Superior temporal gyrus (tissue), 1 donor: ENCODE measurements around the gene RSPO3.
A peak's percentile ranks its signal among the peaks of the same experiment; 100 is the strongest.

Source experiments
- DNase-seq: peaks from one replicate; pipeline ENCODE4 v3.0.0-alpha.2; 2016; ENCODE audit errors: extremely low spot score

Gene RSPO3

DNA sequence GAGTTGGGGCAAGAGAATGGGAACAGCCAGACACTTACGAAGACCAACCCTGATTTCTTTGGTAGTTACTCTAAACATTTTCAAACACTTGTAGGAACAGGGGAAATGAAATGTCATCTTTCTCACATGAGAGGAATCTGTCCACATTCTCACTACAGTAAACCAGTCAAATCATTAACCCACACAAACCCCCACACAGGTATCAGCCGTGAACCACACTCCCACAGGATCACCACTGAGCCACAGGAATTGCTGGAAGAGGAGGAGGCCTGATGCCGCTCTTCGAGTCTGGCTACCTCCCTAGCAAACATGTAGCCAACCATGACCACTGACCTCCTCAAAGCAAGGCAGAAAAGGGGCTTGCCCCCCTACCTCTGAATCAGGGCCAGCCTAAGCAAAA, 6.9 kb upstream of the RSPO3 start:
- DNase-seq: no peak

DNA sequence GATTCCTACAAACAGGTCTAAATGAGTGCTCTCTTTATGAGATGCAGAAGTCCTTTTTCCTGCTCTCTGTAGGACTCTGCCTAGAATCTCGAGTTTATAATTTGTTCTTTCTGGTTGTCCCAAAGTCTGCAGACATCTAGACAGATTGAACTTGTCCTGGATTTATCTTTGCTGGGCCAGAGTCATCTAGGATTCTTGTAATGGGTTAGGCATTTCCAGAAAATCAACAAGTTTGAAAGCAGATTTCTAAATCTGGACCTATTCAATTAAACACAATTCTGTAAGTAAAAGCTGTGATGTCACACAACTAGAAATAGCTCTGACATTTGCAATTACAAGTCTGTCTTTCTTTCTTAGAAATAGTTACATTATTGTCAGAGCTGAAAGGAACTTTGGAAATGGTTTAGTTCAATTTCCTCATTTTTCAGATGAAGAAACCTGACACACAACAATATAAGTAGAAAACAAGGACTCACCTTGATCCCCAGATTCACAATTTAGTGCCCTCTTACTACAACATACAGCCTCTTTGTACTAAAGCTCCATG, 4.2 kb upstream of the RSPO3 start:
- DNase-seq: no peak

DNA sequence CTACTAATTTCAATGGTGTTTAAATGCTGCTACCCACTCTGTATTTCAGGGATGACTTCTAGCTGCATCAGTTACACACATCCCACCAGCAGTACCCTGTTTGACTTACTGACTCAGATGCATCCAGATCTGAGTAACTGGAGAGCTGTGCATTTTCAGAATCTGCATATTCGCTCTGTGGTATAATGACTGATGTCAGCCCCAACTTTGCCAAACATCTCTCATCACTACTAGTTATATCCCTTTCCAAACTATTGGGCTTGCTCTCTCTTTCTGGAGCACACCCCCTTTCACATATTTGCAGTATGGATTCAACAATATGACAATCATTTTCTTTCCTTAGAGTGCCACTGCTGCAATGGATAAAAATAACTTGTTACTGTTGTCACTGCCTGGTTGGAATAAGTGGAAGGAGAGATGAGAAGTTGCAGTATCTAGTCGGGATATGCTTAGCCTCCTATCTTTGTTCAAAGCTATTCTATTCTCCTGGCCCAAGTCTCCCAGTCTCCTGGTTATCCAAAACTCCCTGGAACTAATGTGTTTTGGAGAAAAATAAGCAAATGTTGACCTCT, 3.3 kb upstream of the RSPO3 start:
- DNase-seq: no peak

DNA sequence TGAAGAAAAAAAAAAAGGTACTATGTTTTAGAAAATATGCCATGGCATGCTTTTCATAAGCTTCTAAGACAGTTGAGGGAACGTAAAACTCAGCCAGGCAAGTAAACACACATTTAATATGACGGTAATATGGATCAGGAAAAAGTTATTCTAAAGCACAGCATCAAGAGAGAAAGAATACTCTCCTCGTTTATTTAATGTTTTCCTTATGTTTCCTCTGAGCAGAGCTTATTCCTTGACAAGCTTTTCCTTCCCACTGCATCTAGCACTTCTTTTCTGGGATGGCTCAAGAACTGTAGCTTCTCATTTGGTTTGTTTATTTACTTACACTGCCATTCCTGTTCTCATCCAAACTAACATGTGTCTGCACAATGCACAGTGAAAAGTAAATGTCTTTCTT, 2.7 kb upstream of the RSPO3 start:
- no peak for DNase-seq

- no peak for DNase-seq
Measured at GRCh38 chr6:127117979-127118297, 533 bp upstream of the RSPO3 start.

DNA sequence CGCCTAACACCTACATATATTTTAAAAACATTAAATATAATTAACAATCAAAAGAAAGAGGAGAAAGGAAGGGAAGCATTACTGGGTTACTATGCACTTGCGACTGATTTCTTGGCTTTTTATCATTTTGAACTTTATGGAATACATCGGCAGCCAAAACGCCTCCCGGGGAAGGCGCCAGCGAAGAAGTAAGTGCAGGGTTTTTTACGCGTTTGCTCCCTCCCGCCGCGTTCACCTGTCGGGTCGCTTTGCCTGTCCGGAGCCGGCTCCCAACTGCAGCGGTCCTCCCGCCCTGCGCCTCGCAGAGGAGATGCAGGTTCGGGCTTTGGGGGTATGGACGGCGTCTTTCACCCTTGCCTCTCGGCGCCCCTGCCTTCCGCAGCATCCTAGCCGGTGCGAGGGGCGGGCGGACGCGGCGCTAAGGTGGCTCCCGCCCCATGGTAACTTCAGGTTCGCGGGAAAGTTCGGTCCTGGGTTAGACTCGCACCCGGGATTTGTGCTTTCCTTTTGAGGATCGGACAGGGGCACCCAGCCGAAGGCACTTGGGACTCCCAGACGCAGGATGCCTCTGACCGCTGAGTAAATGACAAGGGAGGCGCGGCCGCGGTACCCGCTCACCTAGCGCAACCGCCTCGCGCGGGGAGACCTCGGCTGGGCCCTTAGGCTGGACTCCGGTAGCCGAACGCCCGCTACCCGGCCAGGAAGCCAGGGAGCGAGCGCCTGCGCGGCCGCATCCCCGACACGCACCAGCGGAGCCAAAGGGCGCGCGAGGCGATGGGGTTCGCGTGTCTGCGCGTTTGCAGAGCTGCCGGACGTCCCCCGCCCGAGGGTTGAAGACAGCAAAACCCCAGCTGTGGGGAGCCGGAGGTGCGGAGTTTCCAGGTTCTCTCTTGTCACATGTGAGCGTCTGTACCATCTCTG, 891 bp downstream of the RSPO3 start:
- DNase-seq: no peak

DNA sequence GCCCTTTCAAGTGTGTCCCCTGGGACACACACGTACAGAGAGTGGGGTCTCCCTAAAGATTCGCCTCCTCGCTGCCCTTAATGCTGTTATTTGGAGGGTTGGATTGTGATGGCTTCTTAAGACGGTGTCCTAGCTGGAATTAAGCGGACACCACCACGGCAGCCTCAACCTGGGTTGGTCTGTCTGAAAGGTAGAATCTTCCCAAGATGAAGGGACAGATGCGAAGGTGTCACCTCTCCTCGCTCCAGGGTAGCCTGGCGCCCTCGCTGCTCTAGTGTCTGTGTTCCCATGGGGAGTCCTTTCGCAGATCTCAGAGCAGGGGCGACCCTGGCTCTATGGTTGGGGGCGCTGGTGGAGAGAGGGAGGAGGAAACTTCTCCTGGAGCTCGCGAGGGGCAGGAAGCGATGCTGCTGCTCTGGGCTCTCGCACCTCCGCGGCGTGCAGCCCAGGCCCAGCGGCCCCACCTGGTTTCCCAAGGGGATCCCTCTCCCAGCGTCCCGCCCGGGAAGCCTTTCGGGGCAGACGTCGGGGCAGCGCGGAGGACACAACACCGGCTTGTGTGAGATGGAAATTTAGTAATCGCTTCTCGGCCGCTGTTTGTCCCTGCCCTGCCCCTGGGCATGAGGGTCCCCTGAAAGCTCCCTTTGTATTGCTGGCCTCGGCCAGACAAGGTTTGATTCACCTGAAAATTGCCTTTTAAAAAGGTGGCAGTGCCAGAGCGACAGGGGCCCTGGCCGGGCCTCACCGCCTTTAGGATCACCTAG, 1.7 kb downstream of the RSPO3 start:
- no peak for DNase-seq

- peak; percentile 81 for DNase-seq
Measured at GRCh38 chr6:127120787-127121636, 2.5 kb downstream of the RSPO3 start.

DNA sequence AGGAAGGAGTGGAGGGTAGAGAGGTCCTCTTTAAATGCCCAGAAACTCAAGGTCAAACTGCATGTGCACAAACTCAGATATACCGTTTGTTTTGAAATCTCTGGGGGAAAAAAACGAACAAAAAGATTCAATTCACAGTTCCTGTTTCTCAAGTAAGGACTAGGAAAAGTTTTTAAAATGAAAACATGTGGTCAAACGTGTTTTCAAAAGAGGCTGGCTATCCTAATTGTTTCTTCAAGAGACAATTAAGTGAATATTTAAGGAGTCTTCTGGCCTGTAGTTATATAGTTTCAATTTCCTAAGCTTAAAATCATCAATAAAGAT, 3.1 kb downstream of the RSPO3 start:
- no peak for DNase-seq

GRCh38 chr6:127124172-127124571, 5.7 kb downstream of the RSPO3 start:
- DNase-seq: no peak

DNA sequence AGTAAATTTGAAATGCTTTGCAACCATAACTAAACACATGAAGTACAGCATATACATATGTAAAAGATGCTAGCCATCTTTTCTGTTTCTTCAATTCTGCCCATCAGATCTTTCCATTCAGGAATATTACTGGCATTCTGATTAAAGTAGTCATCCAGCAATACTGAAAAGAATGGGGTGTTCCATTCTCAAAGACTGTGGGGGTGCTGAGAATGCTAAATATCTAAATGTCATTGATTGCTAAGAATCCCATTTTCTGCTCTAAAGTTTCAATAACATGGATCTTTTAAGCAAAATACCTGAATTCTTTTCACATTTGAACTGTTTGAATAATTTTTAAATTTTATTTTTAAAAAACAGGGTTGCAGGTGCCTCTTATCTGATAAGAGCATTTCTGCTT, 6.2 kb downstream of the RSPO3 start:
- DNase-seq: no peak

DNA sequence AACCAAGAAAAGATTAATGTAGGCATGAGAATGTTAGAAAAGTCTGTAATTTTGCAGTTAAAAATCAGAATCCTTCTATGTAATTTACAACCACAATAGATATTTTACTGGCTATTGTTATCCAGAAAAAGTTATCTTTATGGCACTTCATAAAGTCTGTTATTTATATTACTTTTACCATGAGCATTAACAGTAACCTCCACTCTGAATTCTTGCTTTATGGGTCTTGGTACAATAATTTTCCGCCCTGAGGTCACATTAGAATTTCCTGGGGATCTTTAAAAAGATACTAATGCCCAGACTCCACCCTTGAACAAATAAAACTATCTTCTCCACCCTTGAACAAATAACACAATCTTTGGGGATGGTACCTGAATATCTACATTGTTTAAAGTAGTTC, 9.6 kb downstream of the RSPO3 start:
- no peak for DNase-seq

GRCh38 chr6:127129251-127129650, 10.8 kb downstream of the RSPO3 start:
- no peak for DNase-seq

GRCh38 chr6:127131275-127131674, 12.8 kb downstream of the RSPO3 start:
- no peak for DNase-seq

DNA sequence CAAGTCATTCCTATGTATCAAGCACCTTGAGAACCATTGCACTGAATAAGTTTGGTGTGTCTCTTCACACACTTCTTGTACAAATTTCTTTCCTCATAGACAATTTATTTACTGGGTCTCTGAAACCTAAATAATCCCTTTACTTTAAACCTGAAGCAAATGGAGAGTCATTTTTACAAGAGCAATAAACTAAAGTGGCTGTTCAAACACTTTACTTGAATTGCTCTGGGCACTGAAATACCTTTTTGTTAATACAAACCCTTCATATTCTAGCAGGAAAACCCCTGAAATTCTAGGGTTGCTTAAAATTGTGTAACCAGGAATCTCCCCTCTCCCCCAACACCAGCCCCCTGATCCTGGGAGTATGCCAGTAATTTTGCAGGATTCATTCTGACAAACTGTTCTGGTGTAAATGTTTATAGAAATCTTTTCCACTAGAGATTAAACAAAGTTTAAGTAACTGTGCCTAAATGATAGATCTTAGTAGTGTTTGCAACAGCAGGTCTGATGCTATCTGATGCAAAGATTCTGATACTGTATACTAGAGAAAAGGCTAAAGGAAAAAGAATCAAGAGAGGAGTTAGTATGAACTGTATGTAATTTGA, 13.4 kb downstream of the RSPO3 start:
- DNase-seq: no peak

DNA sequence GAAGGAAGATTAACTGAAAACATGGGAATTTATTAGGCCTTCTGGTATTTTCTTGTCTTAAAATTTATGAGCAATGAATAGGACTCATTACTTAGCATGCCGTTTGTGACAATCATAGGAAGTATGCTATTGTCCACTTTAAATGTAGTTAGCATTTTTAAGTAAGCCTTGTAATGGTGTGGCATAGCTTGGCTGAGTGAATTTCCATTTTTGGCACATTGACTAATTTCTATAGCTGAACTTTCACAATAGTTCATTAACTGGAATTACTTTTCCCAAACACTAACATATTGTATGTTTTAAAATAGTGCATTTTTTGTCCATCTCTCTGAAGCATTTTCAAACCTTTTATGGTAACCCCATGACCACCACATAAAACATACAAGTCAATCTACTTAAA, 15.7 kb downstream of the RSPO3 start:
- no peak for DNase-seq

- DNase-seq: no peak
Measured at GRCh38 chr6:127136786-127137185, 18.3 kb downstream of the RSPO3 start.

GRCh38 chr6:127146932-127147331, 28.5 kb downstream of the RSPO3 start:
- DNase-seq: no peak

- DNase-seq: no peak
Measured at GRCh38 chr6:127147534-127147933, 29.1 kb downstream of the RSPO3 start.

DNA sequence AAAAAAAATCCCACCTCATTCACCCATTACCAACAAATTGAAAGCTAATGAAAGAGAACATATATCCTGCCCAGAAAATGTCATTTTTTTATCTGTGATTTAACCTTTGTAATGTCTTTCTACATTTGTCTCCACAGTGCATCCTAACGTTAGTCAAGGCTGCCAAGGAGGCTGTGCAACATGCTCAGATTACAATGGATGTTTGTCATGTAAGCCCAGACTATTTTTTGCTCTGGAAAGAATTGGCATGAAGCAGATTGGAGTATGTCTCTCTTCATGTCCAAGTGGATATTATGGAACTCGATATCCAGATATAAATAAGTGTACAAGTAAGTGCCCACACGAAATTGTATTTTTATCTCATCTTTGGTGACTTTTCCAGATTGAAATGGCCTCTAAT, 30.0 kb downstream of the RSPO3 start:
- DNase-seq: no peak

DNA sequence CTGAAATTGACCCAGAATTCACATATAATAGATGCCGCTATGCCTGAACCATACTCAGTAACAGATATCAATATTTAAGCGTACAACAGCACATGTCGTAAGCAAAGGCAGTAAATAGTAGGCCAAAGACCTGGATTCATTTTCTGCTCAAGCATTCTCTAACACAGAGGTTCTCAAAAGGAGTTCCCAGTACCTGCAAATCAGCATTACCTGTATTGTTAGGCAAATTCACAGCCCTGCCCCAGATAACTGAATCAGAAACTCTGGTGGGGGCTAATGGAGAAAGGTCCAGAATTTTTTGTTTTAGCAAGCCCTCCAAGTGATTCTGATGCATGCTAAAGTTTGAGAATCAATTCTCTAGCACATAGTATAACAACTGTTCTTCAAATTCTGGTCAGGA, 36.0 kb downstream of the RSPO3 start:
- DNase-seq: no peak
